ENCODE results near the gene CAPN11.

- TF ChIP-seq JUND (IDR thresholded peaks at IDR 0.05; ENCODE audit: borderline replicate concordance, low read depth, low read length), result no peak
- no peak for TF ChIP-seq JUND (tag; IDR thresholded peaks at IDR 0.05; ENCODE audit: borderline replicate concordance, low read depth, low read length)
- TF ChIP-seq ZFP30 (CRISPR knock-in tag; IDR thresholded peaks at IDR 0.05; ENCODE audit: borderline replicate concordance), result no peak
- no peak for TF ChIP-seq POLR2A (conservative IDR thresholded peaks at IDR 0.05)
- TF ChIP-seq, protein P1, sequence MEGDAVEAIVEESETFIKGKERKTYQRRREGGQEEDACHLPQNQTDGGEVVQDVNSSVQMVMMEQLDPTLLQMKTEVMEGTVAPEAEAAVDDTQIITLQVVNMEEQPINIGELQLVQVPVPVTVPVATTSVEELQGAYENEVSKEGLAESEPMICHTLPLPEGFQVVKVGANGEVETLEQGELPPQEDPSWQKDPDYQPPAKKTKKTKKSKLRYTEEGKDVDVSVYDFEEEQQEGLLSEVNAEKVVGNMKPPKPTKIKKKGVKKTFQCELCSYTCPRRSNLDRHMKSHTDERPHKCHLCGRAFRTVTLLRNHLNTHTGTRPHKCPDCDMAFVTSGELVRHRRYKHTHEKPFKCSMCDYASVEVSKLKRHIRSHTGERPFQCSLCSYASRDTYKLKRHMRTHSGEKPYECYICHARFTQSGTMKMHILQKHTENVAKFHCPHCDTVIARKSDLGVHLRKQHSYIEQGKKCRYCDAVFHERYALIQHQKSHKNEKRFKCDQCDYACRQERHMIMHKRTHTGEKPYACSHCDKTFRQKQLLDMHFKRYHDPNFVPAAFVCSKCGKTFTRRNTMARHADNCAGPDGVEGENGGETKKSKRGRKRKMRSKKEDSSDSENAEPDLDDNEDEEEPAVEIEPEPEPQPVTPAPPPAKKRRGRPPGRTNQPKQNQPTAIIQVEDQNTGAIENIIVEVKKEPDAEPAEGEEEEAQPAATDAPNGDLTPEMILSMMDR (IDR thresholded peaks at IDR 0.05 in 2 of 3, conservative IDR thresholded peaks at IDR 0.05 in 1 of 3; ENCODE audit: insufficient read depth in 2 of 3, low read depth in 1 of 3, low read length in 3 of 3), result no peak
These were observed 19.8 kb upstream of the CAPN11 start for GRCh38 chr6:44138717-44139350.

Measured in K562 (cell line).